HS-5 (cell line): ENCODE data around the gene DBR1.

Source experiments
- DNase-seq: peaks from one replicate; pipeline ENCODE4 v3.0.0-alpha.2; 2012; ENCODE audit warnings: low read depth

The DBR1 gene

GRCh38 chr3:138174421-138175131 lies at the start of gene DBR1:
DBR1 (minus strand) TSS chr3:138174921; CDS start chr3:138174795, 126 bp downstream.
- peak; percentile 59 for DNase-seq

GRCh38 chr3:138222942-138223287 lies 48.2 kb upstream of the DBR1 start:
- DNase-seq, result no peak

- no peak for DNase-seq
These were observed 47.6 kb upstream of the DBR1 start for GRCh38 chr3:138222131-138222941.

GRCh38 chr3:138220788-138221187 lies 46.1 kb upstream of the DBR1 start:
- DNase-seq, result no peak

- no peak for DNase-seq
These were observed 45.5 kb upstream of the DBR1 start for GRCh38 chr3:138220242-138220641.

GRCh38 chr3:138219255-138219654 lies 44.5 kb upstream of the DBR1 start:
- no peak for DNase-seq

- DNase-seq, result no peak
These were observed 38.8 kb upstream of the DBR1 start for GRCh38 chr3:138213398-138214085.

- no peak for DNase-seq
These were observed 35.8 kb upstream of the DBR1 start for GRCh38 chr3:138210528-138210927.

GRCh38 chr3:138206196-138206595 lies 31.5 kb upstream of the DBR1 start:
- no peak for DNase-seq

GRCh38 chr3:138205527-138205926 lies 30.8 kb upstream of the DBR1 start:
- no peak for DNase-seq

GRCh38 chr3:138203938-138204337 lies 29.2 kb upstream of the DBR1 start:
- DNase-seq, result no peak

GRCh38 chr3:138202945-138203701 lies 28.4 kb upstream of the DBR1 start:
- DNase-seq, result no peak

- DNase-seq, result no peak
These were observed 25.7 kb upstream of the DBR1 start for GRCh38 chr3:138200424-138200823.

GRCh38 chr3:138199851-138200250 lies 25.1 kb upstream of the DBR1 start:
- no peak for DNase-seq

GRCh38 chr3:138197524-138197923 lies 22.8 kb upstream of the DBR1 start:
- no peak for DNase-seq

GRCh38 chr3:138197058-138197457 lies 22.3 kb upstream of the DBR1 start:
- no peak for DNase-seq

- no peak for DNase-seq
These were observed 21.3 kb upstream of the DBR1 start for GRCh38 chr3:138196023-138196422.

- DNase-seq, result no peak
These were observed 20.8 kb upstream of the DBR1 start for GRCh38 chr3:138195481-138195880.

GRCh38 chr3:138188013-138188730 lies 13.5 kb upstream of the DBR1 start:
- peak; percentile 31 for DNase-seq

GRCh38 chr3:138187296-138188012 lies 12.7 kb upstream of the DBR1 start, which contains the start of gene ARMC8:
ARMC8 (plus strand) TSS chr3:138187301; CDS start chr3:138187555, 254 bp downstream.
- DNase-seq, result no peak

- DNase-seq, result peak; percentile 77
These were observed 12.1 kb upstream of the DBR1 start for GRCh38 chr3:138186803-138187295.
